GM12878 (cell line): Measurements from ENCODE around the gene GRIK5. TPM values are rescaled to one million over a fixed set of nuclear protein-coding genes. Genes with fewer than 3 reads are reported as not detected.

Experiments used
- ATAC-seq: fragments of 200-7000 bp; cut with Tn5 transposase; 3 replicates; pipeline ENCODE4 v1.9.1; 2020; ENCODE audit warnings: mild to moderate bottlenecking, moderate library complexity
- BruUV-seq: library from RNA; stranded (reverse); fragments of 400-500 nt; replicated peaks from 2 replicates; lab custom pipeline; 2021; lab: Mats Ljungman, UMichigan
- CTCF ChIA-PET: fragments of 300-600 bp; sonication (Branson Sonifier 250); formaldehyde crosslinking; extraction: SDS; loops from one replicate; lab custom pipeline; 2021; ENCODE audit warnings: inconsistent platforms; lab: Yijun Ruan, JAX
- POLR2A ChIA-PET: fragments of 350-600 bp; formaldehyde crosslinking; extraction: SDS; loops from one replicate; lab custom pipeline; 2021; ENCODE audit warnings: inconsistent platforms; lab: Charles Lee
- RAD21 ChIA-PET: fragments of 300-600 bp; sonication (Branson Sonifier 250); formaldehyde crosslinking; loops from one replicate; lab custom pipeline; 2023; ENCODE audit warnings: antibody characterized with exemption; ENCODE audit not compliant: unreplicated experiment; lab: Charles Lee
- SMC1A ChIA-PET: fragments of 300-600 bp; sonication (Branson Sonifier 250); formaldehyde crosslinking; loops from one replicate; lab custom pipeline; 2023; ENCODE audit not compliant: unreplicated experiment, uncharacterized antibody; lab: Charles Lee
- DNase-seq: peaks from one replicate; pipeline ENCODE4 v3.0.0-alpha.2; 2011; ENCODE audit warnings: low read depth, low spot score
- FAIRE-seq: peaks from 3 replicates; lab custom pipeline; 2011; peaks lifted over from hg19 to GRCh38; lab: Jason Lieb, UNC
- H2AFZ ChIP-seq: 2 replicates; pipeline ENCODE4 v1.6.0; 2011; ENCODE audit warnings: low read depth, low read length, control low read depth; ENCODE audit not compliant: control insufficient read depth
- H3K27ac ChIP-seq: 2 replicates; pipeline ENCODE4 v1.5.1; 2011; ENCODE audit warnings: control low read depth; ENCODE audit not compliant: control insufficient read depth, insufficient read depth
- H3K27me3 ChIP-seq, 2 experiments: replicated peaks in 1 of 2; 2 replicates each; pipeline versions ENCODE4 v1.6.0 to v1.6.1; 2011; ENCODE audit warnings: low read length in 1 of 2; ENCODE audit not compliant: control insufficient read depth in 2 of 2, insufficient read depth in 2 of 2
- H3K36me3 ChIP-seq, 2 experiments: 2 replicates each; pipeline ENCODE4 v1.5.1; 2011; ENCODE audit warnings: low read length in 1 of 2; ENCODE audit not compliant: control insufficient read depth in 2 of 2, insufficient read depth in 2 of 2
- H3K4me1 ChIP-seq: 2 replicates; pipeline ENCODE4 v1.6.1; 2011; ENCODE audit warnings: mild to moderate bottlenecking, low read length, moderate library complexity, mixed read lengths; ENCODE audit not compliant: control insufficient read depth, insufficient read depth
- H3K4me2 ChIP-seq: 2 replicates; pipeline ENCODE4 v1.6.0; 2011; ENCODE audit warnings: control low read depth; ENCODE audit not compliant: control insufficient read depth, insufficient read depth
- H3K4me3 ChIP-seq: fragments of 200-600 bp; sonication (generic); 2 replicates; pipeline ENCODE4 v1.5.1; 2016
- H3K79me2 ChIP-seq: 2 replicates; pipeline ENCODE4 v1.6.0; 2011; ENCODE audit warnings: low read length; ENCODE audit not compliant: control insufficient read depth, insufficient read depth
- H3K9ac ChIP-seq: 2 replicates; pipeline ENCODE4 v1.8.0; 2011; ENCODE audit warnings: low read length, control low read depth, mixed read lengths; ENCODE audit not compliant: control insufficient read depth, insufficient read depth
- H3K9me3 ChIP-seq: replicated peaks from 3 replicates; pipeline ENCODE4 v1.5.1; 2011; ENCODE audit warnings: mild to moderate bottlenecking, low read length; ENCODE audit not compliant: control insufficient read depth, insufficient read depth
- H4K20me1 ChIP-seq: 2 replicates; pipeline ENCODE4 v1.6.0; 2011; ENCODE audit not compliant: control insufficient read depth, insufficient read depth
- FOXM1 ChIP-seq: IDR thresholded peaks from 2 replicates; pipeline ENCODE4 v1.6.1; 2012; ENCODE audit warnings: low read depth, mild to moderate bottlenecking, inconsistent platforms, low read length, moderate library complexity
- ZZZ3 ChIP-seq: IDR thresholded peaks from 2 replicates; pipeline ENCODE4 v1.6.1; 2011; ENCODE audit warnings: low read depth; ENCODE audit not compliant: control insufficient read depth, insufficient read length
- WGBS: methylation state at CpG from one replicate; pipeline ENCODE4 v1.1.6; 2016; ENCODE audit warnings: low lambda C conversion rate; ENCODE audit not compliant: insufficient replicate concordance, insufficient coverage; ENCODE audit errors: missing lambda C conversion rate; 5-methylcytosine and 5-hydroxymethylcytosine counted together
- in situ Hi-C: fragments of 300-500 bp; cut with MboI; formaldehyde crosslinking; loops from 9 replicates; pipeline ENCODE4 v1.14.3; 2018; ENCODE audit warnings: mixed read lengths
- intact Hi-C: fragments of 100-400 bp; cut with micrococcal nuclease; formaldehyde crosslinking; loops from one replicate; pipeline ENCODE4 v1.14.2; 2022; ENCODE audit not compliant: unreplicated experiment
- polyA plus RNA-seq, 11 experiments: library from polyadenylated mRNA; depleted of rRNA in 4 of 11; unstranded in 6 of 11; stranded (reverse) in 5 of 11; fragments of >200 nt; fragmentation: Nextera tagmentation in 4 of 11; fragmentation: Illumina TruSeq in 1 of 11; extraction: Ambion mirVana in 4 of 11; extraction: Trizol in 1 of 11; gene quantifications; 1 replicate in 1 of 11; 2 replicates in 10 of 11; pipeline versions ENCODE4 v1.2.1 to v1.2.3, GENCODE V29; 2011 to 2016; ENCODE audit warnings: inconsistent platforms in 2 of 11, missing spikeins in 2 of 11, low read depth in 1 of 11
- total RNA-seq, 4 experiments: library from RNA; depleted of rRNA in 3 of 4; stranded (reverse); fragments of >200 nt in 3 of 4; fragmentation: Illumina TruSeq in 1 of 4; extraction: Trizol in 1 of 4; gene quantifications; 2 replicates each; pipeline versions ENCODE4 v1.2.1 to v1.2.3, GENCODE V29; 2013 to 2021
- TF ChIP-seq, protein P1 (sequence below): fragments of 150-350 bp; IDR thresholded peaks from 2 replicates; pipeline ENCODE4 v1.6.1; 2016; ENCODE audit warnings: low read depth, low read length
- TF ChIP-seq, protein P2 (sequence below): IDR thresholded peaks from 2 replicates; pipeline ENCODE4 v1.6.1; 2012; ENCODE audit warnings: mild to moderate bottlenecking, low read depth, low read length

The GRIK5 gene
- total and polyA plus RNA-seq, 10 of the 15 experiments (the other 5 are each of a cell fraction or from before 2014, with no cell fraction given), result 0.03 to 0.23 (median 0.07) TPM; not detected in 3

DNA sequence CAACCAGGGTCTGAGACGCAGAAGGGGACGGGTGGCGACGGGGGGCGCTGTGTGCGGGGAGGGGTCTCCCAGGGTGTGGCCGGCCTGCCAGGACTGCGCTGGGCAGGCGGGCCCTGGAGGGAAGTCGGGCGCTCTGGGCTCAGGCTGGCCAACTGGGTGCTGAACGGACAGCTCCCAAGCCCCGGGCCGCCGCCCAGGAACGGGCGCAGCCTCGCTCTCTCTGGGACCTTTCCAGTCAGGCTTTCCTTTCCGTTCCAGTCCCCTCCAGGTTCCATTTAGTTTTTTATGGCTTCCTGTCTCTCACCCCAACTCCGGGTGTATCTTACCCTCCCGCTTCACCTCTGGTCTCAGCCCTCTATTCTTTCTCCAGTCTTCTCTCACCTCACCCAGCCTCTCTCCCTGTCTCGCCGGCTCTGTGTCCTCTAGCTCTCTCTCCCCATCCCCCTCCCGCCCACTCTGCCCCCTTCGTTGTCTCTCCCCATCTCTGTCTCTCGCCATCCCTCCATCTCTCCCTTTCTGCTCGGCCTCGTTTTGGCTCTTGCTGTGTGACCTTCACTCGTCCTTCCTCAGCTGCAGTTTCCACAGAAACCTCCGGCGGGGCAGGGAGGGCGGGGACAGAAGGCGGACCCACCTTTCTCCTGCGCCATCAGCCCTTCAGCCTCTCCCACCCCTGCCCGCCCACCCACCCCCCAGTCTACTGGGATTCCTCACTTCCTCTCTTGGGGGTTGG lies 72.7 kb downstream of the GRIK5 start:
- Histone ChIP-seq H3K36me3 (no peaks in the 10 kb centered on the region), H3K79me2 (no peaks in the 10 kb centered on the region), H3K9ac (no peak overlapping the region), H3K9me3 (no peaks in the 10 kb centered on the region), H3K4me2 (no peak overlapping the region), H2AFZ (no peak overlapping the region), H3K27ac (no peak overlapping the region), H3K4me3 (no peak overlapping the region)
- SMC1A ChIA-PET, result no interaction called here
- RAD21 ChIA-PET, result no interaction called here
- no peak for FAIRE-seq
- intact Hi-C loops, result no loop called here
- whole genome bisulfite sequencing, result 2% methylated on average over 21 of the region's 35 CpGs
- peak; percentile 47 for ATAC-seq
- no TSS peak for BruUV-seq
- TF ChIP-seq ZZZ3 (no peak), FOXM1 (no peak)
- TF ChIP-seq, protein P1, sequence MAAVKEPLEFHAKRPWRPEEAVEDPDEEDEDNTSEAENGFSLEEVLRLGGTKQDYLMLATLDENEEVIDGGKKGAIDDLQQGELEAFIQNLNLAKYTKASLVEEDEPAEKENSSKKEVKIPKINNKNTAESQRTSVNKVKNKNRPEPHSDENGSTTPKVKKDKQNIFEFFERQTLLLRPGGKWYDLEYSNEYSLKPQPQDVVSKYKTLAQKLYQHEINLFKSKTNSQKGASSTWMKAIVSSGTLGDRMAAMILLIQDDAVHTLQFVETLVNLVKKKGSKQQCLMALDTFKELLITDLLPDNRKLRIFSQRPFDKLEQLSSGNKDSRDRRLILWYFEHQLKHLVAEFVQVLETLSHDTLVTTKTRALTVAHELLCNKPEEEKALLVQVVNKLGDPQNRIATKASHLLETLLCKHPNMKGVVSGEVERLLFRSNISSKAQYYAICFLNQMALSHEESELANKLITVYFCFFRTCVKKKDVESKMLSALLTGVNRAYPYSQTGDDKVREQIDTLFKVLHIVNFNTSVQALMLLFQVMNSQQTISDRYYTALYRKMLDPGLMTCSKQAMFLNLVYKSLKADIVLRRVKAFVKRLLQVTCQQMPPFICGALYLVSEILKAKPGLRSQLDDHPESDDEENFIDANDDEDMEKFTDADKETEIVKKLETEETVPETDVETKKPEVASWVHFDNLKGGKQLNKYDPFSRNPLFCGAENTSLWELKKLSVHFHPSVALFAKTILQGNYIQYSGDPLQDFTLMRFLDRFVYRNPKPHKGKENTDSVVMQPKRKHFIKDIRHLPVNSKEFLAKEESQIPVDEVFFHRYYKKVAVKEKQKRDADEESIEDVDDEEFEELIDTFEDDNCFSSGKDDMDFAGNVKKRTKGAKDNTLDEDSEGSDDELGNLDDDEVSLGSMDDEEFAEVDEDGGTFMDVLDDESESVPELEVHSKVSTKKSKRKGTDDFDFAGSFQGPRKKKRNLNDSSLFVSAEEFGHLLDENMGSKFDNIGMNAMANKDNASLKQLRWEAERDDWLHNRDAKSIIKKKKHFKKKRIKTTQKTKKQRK, result no peak
- TF ChIP-seq, protein P2, sequence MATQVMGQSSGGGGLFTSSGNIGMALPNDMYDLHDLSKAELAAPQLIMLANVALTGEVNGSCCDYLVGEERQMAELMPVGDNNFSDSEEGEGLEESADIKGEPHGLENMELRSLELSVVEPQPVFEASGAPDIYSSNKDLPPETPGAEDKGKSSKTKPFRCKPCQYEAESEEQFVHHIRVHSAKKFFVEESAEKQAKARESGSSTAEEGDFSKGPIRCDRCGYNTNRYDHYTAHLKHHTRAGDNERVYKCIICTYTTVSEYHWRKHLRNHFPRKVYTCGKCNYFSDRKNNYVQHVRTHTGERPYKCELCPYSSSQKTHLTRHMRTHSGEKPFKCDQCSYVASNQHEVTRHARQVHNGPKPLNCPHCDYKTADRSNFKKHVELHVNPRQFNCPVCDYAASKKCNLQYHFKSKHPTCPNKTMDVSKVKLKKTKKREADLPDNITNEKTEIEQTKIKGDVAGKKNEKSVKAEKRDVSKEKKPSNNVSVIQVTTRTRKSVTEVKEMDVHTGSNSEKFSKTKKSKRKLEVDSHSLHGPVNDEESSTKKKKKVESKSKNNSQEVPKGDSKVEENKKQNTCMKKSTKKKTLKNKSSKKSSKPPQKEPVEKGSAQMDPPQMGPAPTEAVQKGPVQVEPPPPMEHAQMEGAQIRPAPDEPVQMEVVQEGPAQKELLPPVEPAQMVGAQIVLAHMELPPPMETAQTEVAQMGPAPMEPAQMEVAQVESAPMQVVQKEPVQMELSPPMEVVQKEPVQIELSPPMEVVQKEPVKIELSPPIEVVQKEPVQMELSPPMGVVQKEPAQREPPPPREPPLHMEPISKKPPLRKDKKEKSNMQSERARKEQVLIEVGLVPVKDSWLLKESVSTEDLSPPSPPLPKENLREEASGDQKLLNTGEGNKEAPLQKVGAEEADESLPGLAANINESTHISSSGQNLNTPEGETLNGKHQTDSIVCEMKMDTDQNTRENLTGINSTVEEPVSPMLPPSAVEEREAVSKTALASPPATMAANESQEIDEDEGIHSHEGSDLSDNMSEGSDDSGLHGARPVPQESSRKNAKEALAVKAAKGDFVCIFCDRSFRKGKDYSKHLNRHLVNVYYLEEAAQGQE, result peak; percentile 88
- TF ChIP-seq, all 136 proteins: peak for 1
- in situ Hi-C loops, result no loop called here
- H3K4me1 ChIP-seq, result peaks cover 3% of the 10 kb centered on the region
- ChIA-PET CTCF (no interaction called here), POLR2A (interaction anchor here (0.6 kb wide), 1 partner anchor 165 kb away, joined by 3 read pairs; no protein-coding TSS in a partner anchor)
- no peak for DNase-seq
- H4K20me1 ChIP-seq, result no peaks in the 10 kb centered on the region
- peaks cover 3 to 20% of the 10 kb centered on the region in 2 experiments; a peak in 2 of 4 replicates for H3K27me3 ChIP-seq
